Limb (tissue), 2 donors: ENCODE measurements around the gene ZFP3.
"Not testable (repeated sequence)": the region's sequence is repeated elsewhere in the genome, so short reads cannot be mapped to it uniquely, and the experiment has no call there.

Source experiments
- DNase-seq, 2 donors: peaks; one replicate each; pipeline ENCODE4 v3.0.0-alpha.2; 2016; ENCODE audit errors: extremely low spot score in 2 of 2

The ZFP3 gene

GRCh38 chr17:5124125-5124760 lies 46.0 kb downstream of the ZFP3 start:
- peak in 1 of 2 donors; percentile 24 for DNase-seq

DNA sequence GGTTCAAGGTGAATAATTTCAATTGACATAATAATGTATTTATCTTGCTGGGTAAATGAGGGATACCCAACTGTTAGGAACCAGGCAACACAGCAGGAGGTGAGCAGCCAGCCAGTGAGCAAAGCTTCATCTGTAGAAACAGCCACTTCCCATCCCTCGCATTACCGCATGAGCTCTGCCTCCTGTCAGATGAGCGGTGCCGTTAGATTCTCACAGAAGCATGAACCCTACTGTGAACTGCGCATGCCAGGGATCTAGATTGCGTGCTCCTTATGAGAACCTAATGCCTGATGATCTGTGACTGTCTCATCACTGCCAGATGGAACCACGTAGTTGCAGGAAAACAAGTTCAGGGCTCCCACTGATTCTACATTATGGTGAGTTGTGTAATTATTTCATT lies 46.6 kb downstream of the ZFP3 start:
- peak in 1 of 2 donors; percentile 9 for DNase-seq

DNA sequence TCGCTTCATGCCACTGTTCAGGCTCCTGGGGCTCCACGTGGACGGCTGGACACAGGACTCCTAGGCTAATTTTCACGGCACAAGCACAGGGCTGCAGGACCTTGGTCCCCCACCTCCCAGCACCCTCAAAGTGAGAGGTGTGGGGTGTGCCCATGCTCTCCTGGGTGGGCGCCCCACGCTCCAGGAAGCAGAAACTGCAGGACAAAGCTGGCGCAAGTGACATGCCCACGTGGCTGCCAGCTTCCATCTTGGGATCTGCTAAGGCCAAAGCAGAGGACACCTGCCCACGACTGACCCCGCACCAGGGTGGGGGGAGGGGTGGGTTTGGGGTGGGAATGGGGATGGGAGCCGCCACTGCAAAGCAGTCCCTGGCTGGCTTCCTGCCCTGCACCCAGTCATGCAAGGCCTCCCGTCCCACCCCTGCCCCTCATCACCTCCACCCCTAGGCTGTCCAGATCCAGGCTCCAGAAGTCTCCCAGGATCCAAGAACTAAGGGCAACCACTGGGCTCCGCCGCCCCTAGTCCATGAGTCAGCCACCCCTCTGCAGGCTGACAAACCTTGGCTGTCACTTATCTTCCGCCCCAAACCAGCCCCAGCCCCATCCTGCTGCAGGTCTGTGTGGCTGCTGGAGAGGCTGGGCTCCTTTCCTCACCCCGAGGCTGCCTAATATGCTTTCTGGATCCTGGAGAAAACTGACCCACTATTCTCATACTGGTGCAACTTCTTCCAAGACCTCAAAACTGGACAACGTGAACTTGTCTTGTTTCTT lies 48.6 kb downstream of the ZFP3 start:
- DNase-seq: peak in 1 of 2 donors; percentile 19

DNA sequence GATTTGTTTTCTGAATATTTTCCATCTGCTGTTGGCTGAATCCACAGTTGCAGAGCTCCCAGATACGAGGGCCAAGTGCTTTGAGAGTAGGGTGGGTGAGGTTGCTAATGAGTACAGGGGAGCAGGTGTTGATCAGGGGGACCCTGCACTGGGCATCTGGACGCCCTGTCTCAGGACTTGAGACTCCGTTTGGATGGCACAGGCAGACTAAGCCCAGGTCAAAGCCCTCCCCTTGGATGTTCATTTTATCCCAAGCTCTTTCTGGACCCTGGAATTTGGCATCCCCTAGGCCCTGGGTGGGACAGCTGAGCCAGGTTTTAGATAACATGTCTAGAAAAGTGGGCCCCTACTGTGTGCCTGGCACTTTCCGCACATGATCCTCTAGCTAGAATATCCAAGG lies 49.6 kb downstream of the ZFP3 start:
- DNase-seq: no peak

GRCh38 chr17:5128387-5128786 lies 50.1 kb downstream of the ZFP3 start:
- not testable (repeated sequence) for DNase-seq

- no peak for DNase-seq
These were observed 50.8 kb downstream of the ZFP3 start for GRCh38 chr17:5128905-5129535.

DNA sequence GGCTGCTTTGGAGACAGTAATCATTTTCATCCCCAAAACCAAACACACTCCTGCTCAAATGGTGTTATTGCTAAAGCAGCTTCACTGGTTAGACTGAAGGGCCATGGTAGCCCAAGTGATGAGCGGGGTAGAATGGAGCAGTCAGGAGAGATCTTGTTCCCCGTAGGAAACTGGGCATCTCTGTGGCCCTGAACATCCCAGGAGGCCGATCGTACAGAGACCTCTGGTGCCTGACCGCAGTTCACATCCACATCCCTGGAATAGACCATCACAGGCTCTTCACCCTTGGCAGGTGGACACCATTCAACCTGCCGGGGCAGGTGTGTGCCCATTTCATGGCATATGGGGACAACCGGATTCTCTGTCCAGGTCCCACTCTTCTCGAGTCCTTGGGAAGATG lies 51.5 kb downstream of the ZFP3 start:
- not testable (repeated sequence) for DNase-seq

DNA sequence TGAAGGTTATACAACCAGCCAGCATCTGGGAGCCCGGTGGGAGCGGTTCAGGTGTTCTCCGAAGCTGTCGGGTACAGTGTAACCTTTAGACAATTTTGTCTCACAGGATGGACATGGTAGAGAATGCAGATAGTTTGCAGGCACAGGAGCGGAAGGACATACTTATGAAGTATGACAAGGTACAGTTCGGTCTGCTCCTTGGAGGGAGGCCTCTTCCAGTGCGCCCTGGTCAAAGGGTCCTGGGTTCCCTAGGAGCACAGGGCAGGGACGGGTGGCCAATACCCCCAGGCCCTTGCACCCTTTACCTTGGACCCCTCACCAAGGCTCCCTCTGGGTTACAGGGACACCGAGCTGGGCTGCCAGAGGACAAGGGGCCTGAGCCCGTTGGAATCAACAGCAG lies 52.0 kb downstream of the ZFP3 start:
- DNase-seq: not testable (repeated sequence)

DNA sequence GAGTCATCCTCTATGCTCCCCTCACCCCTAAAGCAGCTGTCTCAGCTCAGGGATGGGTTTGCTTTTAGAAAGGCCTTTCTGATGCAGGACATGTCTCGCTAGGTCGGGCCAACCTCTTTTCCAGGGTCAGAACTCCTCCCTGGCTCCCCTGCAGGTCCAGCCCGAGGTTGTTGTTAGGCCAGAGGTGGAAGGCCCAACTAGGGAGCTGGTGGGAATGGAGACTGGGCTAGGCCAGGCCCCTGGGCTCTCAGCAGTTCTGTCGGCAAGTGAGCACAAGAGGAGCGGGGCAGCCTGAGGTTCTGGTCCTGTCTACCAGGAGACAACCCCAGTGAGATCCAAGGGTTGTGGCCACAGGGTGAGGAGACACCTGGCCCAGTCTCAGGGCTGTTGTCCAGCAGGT lies 52.4 kb downstream of the ZFP3 start:
- DNase-seq: not testable (repeated sequence)

- DNase-seq: no peak
These were observed 53.0 kb downstream of the ZFP3 start for GRCh38 chr17:5131146-5131715.

DNA sequence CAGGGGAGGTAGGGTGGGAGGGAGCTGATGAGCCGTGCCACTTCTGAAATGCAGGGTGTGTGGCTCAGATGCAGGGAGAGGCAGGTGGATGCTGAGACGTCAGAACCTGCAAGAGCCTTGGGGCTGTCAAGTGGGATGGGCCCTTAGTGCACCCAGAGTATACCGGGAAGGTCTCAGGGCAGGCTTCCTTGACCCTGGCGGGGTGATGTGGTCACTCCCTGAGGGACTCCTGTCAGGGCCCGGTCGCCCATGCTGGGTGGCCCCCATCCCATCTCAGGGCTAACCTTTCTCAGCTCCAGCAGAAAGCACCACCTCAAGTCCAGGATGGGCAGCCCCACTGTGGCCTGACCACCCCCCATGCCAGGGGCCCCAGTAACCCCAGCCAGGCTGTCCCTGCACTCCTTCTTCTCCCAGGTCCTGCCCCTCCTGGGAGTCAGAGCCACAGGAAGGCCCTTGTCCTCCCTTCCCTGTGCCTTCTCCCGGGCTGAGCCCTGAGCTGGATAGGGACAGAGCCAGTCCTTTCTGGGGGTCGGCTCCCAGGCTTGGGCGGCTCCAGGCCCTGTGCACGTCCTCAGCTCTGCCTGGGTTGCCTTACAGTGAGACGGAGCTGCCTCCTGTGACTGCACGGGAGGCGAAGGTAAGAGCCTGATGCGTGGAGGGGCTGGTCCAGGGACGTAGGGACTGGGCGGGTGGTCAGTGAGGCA lies 53.7 kb downstream of the ZFP3 start:
- peak in 1 of 2 donors; percentile 11 for DNase-seq

DNA sequence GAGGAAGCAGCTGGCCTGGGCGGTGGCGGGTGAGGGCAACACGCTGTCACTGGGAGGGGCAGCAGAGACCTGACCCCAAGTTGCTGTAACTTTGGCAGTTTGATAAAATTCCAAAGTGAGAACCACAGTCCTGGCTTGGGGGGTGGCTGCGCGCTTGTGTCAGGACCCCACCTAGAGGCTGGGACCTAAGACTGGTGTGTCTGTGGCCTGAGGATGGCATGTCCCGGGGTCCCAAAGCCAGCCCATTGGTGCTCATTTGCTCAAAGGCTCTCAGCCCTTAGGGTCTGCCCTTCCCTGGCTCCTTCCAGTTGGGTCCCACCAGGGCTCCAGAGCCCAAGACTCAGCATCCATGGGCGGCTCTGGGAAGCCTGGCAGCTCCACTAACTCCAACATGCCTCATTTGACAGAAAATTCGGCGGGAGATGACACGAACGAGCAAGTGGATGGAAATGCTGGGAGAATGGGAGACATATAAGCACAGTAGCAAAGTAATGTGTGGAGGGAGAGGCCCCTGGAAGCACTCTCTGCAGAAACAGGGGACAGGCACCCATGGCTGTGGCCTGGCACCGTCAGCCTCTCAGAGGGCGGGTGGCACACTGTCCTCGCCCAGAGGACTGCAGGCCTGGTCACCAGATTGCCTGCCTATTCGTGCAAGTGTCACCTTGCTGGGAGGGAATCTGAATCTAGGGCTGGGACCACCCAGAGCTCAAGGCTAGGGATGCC lies 54.4 kb downstream of the ZFP3 start:
- peak in 1 of 2 donors; percentile 9 for DNase-seq

- DNase-seq: no peak
These were observed 55.0 kb downstream of the ZFP3 start for GRCh38 chr17:5133311-5133710.

DNA sequence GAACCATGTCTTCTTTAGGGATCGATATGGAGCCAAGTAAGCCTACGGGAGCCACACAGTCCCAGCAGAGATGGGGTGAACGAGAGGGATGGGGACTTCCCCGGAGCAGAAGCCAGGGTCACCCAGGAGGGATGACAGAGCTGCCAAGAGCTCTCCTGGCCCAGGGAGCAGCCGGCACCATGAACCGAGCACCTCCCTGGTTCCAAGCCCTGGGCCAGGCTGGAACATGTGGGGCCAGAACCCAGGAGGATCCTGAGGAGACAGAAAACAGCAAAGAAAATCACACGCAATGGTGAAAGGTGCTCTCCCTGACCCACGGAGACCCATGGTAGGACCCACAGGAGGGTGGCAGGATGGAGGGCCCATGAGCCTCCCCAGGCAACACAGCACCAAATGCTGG lies 55.7 kb downstream of the ZFP3 start:
- DNase-seq: not testable (repeated sequence)

- not testable (repeated sequence) for DNase-seq
These were observed 56.3 kb downstream of the ZFP3 start for GRCh38 chr17:5134571-5134970.

GRCh38 chr17:5135131-5135712 lies 57.0 kb downstream of the ZFP3 start:
- not testable (repeated sequence) for DNase-seq

- DNase-seq: peak in 1 of 2 donors; percentile 17
These were observed 57.7 kb downstream of the ZFP3 start for GRCh38 chr17:5135726-5136579.

DNA sequence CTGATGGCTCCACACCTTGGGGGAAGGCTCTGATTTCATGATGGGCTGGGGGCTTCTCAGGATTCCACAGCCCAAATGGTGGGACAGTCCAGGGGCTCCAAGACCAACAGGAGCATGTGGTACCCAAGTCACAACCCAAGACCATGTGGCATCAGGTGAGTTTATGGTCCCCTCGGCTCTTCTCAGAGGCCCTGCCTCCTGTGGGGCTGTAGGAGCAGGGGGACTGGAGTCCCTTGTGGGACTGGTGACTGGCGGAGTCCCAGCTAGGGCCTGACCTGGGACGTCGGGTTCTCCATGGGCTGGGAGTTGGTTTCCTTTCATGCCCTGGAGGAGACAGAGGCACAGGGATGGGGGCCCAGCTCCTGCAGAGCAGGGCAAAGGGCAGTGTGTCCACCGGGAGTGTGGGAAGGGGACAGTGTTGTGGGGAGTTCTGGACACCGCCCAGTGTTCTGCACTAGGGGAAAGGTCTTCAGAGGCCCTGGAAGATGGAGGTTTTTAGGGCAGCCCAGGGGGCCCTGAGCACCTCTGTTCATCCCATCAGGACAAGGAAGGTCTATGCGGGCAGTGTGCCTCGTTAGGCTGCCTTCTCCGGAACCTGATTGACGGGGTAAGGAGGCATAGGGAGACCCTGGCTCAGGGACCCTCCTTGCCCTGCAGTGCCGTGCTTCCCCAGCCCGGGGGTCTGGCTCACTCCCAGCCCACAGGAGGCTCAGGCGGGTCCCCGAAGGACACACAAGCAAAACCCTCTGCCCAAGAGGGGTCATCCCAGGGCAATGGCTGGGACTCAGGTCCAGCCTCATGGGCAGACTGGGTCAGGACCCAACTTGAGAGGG lies 58.5 kb downstream of the ZFP3 start:
- not testable (repeated sequence) for DNase-seq
